Kasumi-1 (cell line): ENCODE measurements around the gene NELL2.

Experiments used
- DNase-seq, 2 experiments: peaks; one replicate each; lab custom pipeline; 2025; lab: John Stamatoyannopoulos, UW

The NELL2 gene

GRCh38 chr12:44618946-44619345 is 257.2 kb downstream of the NELL2 start:
- DNase-seq: no peak

- no peak for DNase-seq
Measured at GRCh38 chr12:44616402-44616801, 259.7 kb downstream of the NELL2 start.

GRCh38 chr12:44611538-44611937 is 264.6 kb downstream of the NELL2 start:
- DNase-seq: no peak

- no peak for DNase-seq
Measured at GRCh38 chr12:44603701-44604100, 272.4 kb downstream of the NELL2 start.

GRCh38 chr12:44592626-44593025 is 283.5 kb downstream of the NELL2 start:
- no peak for DNase-seq

- no peak for DNase-seq
Measured at GRCh38 chr12:44589697-44590096, 286.4 kb downstream of the NELL2 start.

GRCh38 chr12:44588651-44589050 is 287.5 kb downstream of the NELL2 start:
- no peak for DNase-seq

- DNase-seq: no peak
Measured at GRCh38 chr12:44584625-44585024, 291.5 kb downstream of the NELL2 start.

- DNase-seq: no peak
Measured at GRCh38 chr12:44582521-44582920, 293.6 kb downstream of the NELL2 start.

- DNase-seq: no peak
Measured at GRCh38 chr12:44581642-44582242, 294.4 kb downstream of the NELL2 start.

- no peak for DNase-seq
Measured at GRCh38 chr12:44574586-44574985, 301.5 kb downstream of the NELL2 start.

- no peak for DNase-seq
Measured at GRCh38 chr12:44573723-44574122, 302.4 kb downstream of the NELL2 start.

GRCh38 chr12:44571006-44571550 is 305.0 kb downstream of the NELL2 start:
- no peak for DNase-seq

- DNase-seq: no peak
Measured at GRCh38 chr12:44570036-44570583, 306.0 kb downstream of the NELL2 start.

GRCh38 chr12:44565163-44565562 is 311.0 kb downstream of the NELL2 start:
- DNase-seq: no peak

- no peak for DNase-seq
Measured at GRCh38 chr12:44563486-44563885, 312.6 kb downstream of the NELL2 start.

- DNase-seq: no peak
Measured at GRCh38 chr12:44558340-44559100, 317.6 kb downstream of the NELL2 start.

GRCh38 chr12:44555454-44555853 is 320.7 kb downstream of the NELL2 start:
- DNase-seq: no peak

- DNase-seq: no peak
Measured at GRCh38 chr12:44551631-44552030, 324.5 kb downstream of the NELL2 start.

- DNase-seq: no peak
Measured at GRCh38 chr12:44550377-44550776, 325.7 kb downstream of the NELL2 start.

GRCh38 chr12:44546060-44546459 is 330.1 kb downstream of the NELL2 start:
- DNase-seq: no peak

- DNase-seq: no peak
Measured at GRCh38 chr12:44544018-44544417, 332.1 kb downstream of the NELL2 start.

GRCh38 chr12:44542716-44543115 is 333.4 kb downstream of the NELL2 start:
- DNase-seq: no peak
